HepG2 (cell line): ENCODE measurements around the gene ATP7B. TPM values are rescaled to one million over a fixed set of nuclear protein-coding genes. Genes with fewer than 3 reads are reported as not detected.

ENCODE experiments used
- ATAC-seq: fragments of 200-7000 bp; cut with Tn5 transposase; 3 replicates; pipeline ENCODE4 v1.9.1; 2020; ENCODE audit warnings: mild to moderate bottlenecking, moderate library complexity
- BruUV-seq: library from RNA; stranded (reverse); fragments of 400-500 nt; replicated peaks from 2 replicates; lab custom pipeline; 2021; lab: Mats Ljungman, UMichigan
- CTCF ChIA-PET: fragments of 300-600 bp; formaldehyde crosslinking; extraction: SDS; loops from one replicate; lab custom pipeline; 2021; ENCODE audit warnings: low total read pairs, inconsistent platforms, low intra/inter-chr PET ratio; lab: Yijun Ruan, JAX
- POLR2A ChIA-PET: fragments of 350-600 bp; sonication (Branson Sonifier 250); formaldehyde crosslinking; loops from one replicate; lab custom pipeline; 2020; ENCODE audit warnings: antibody characterized with exemption, inconsistent platforms; lab: Yijun Ruan, JAX
- DNase-seq: peaks from one replicate; pipeline ENCODE4 v3.0.0-alpha.2; 2015; ENCODE audit warnings: low spot score
- FAIRE-seq: peaks from 3 replicates; lab custom pipeline; 2011; peaks lifted over from hg19 to GRCh38; lab: Jason Lieb, UNC
- H2AFZ ChIP-seq: one replicate; pipeline ENCODE4 v1.6.1; 2011; ENCODE audit warnings: low read length, inconsistent platforms
- H3K27ac ChIP-seq: fragments of 300-600 bp; 3 replicates; pipeline ENCODE4 v1.8.0; 2011; ENCODE audit warnings: mixed run types, mild to moderate bottlenecking, mixed read lengths, low read length, inconsistent platforms; ENCODE audit not compliant: insufficient read depth; ENCODE audit errors: extremely low read length
- H3K27me3 ChIP-seq, 2 experiments: fragments of 200-600 bp in 1 of 2; 2 replicates in 1 of 2; 3 replicates in 1 of 2; pipeline versions ENCODE4 v1.6.0 to v1.8.0; 2011; ENCODE audit warnings: low read length in 2 of 2, mild to moderate bottlenecking in 2 of 2, moderate library complexity in 2 of 2, inconsistent platforms in 1 of 2; ENCODE audit not compliant: insufficient read depth in 2 of 2, control insufficient read depth in 1 of 2
- H3K36me3 ChIP-seq, 2 experiments: fragments of 200-600 bp in 1 of 2; replicated peaks in 1 of 2; 2 replicates in 1 of 2; 3 replicates in 1 of 2; pipeline versions ENCODE4 v1.5.1 to v1.8.0; 2011; ENCODE audit warnings: low read length in 2 of 2, inconsistent platforms in 1 of 2; ENCODE audit not compliant: insufficient read depth in 2 of 2, control insufficient read depth in 1 of 2
- H3K4me1 ChIP-seq: 2 replicates; pipeline ENCODE4 v1.5.1; 2012; ENCODE audit warnings: low read length, inconsistent platforms; ENCODE audit not compliant: insufficient read depth
- H3K4me2 ChIP-seq: 2 replicates; pipeline ENCODE4 v1.6.0; 2011; ENCODE audit warnings: low read depth, low read length, inconsistent platforms
- H3K4me3 ChIP-seq, 3 experiments: fragments of 200-600 bp in 1 of 3; sonication (generic), shearing (Covaris generic) in 1 of 3; replicated peaks in 1 of 3; 2 replicates each; pipeline ENCODE4 v1.5.1; 2011 to 2016; ENCODE audit warnings: low read length in 3 of 3, inconsistent platforms in 2 of 3, low read depth in 2 of 3, mild to moderate bottlenecking in 2 of 3, control low read depth in 1 of 3, mixed read lengths in 1 of 3; ENCODE audit not compliant: insufficient read depth in 1 of 3
- H3K79me2 ChIP-seq: one replicate; pipeline ENCODE4 v1.6.1; 2011; ENCODE audit warnings: low read length, inconsistent platforms; ENCODE audit not compliant: insufficient read depth
- H3K9ac ChIP-seq: 2 replicates; pipeline ENCODE4 v1.6.0; 2011; ENCODE audit warnings: mild to moderate bottlenecking, low read depth, low read length, inconsistent platforms; ENCODE audit not compliant: insufficient read depth
- H3K9me3 ChIP-seq: 2 replicates; pipeline ENCODE4 v1.5.1; 2012; ENCODE audit warnings: mild to moderate bottlenecking, low read length
- H4K20me1 ChIP-seq: 2 replicates; pipeline ENCODE4 v1.6.0; 2011; ENCODE audit warnings: inconsistent platforms, mild to moderate bottlenecking, low read length, moderate library complexity; ENCODE audit not compliant: insufficient read depth
- DNMT1 ChIP-seq: sonication (generic); formaldehyde crosslinking; IDR thresholded peaks from 2 replicates; pipeline ENCODE4 v1.5.1; 2020; ENCODE audit warnings: mild to moderate bottlenecking, missing genetic modification reagents
- GATA4 ChIP-seq: sonication (generic); IDR thresholded peaks from 2 replicates; pipeline ENCODE4 v1.6.1; 2016; ENCODE audit warnings: antibody characterized with exemption, low read depth, borderline replicate concordance
- HOMEZ ChIP-seq: IDR thresholded peaks from 2 replicates; pipeline ENCODE4 v1.6.1; 2016; ENCODE audit warnings: low read depth
- NAIF1 ChIP-seq: sonication (generic); formaldehyde crosslinking; IDR thresholded peaks from 2 replicates; pipeline ENCODE4 v1.5.0; 2020; ENCODE audit warnings: mild to moderate bottlenecking, missing genetic modification reagents, borderline replicate concordance
- NONO ChIP-seq, 2 experiments: fragments of 450-650 bp in 1 of 2; sonication (generic) in 1 of 2; formaldehyde crosslinking in 1 of 2; IDR thresholded peaks in 1 of 2; conservative IDR thresholded peaks in 1 of 2; 2 replicates each; pipeline versions ENCODE4 v1.6.1 to v1.8.0; 2017 to 2022; ENCODE audit warnings: mild to moderate bottlenecking in 1 of 2, missing genetic modification reagents in 1 of 2, moderate library complexity in 1 of 2
- NR2F1 ChIP-seq, 2 experiments: fragments of 450-650 bp in 1 of 2; formaldehyde crosslinking in 1 of 2; IDR thresholded peaks; 2 replicates each; pipeline versions ENCODE4 v1.5.0 to v1.6.1; 2016 to 2020; ENCODE audit warnings: mild to moderate bottlenecking in 1 of 2, missing compliant biosample characterization in 1 of 2, missing genetic modification reagents in 1 of 2, moderate library complexity in 1 of 2
- SP5 ChIP-seq: IDR thresholded peaks from 2 replicates; pipeline ENCODE4 v1.6.1; 2016; ENCODE audit warnings: low read depth, borderline replicate concordance
- ZBTB7B ChIP-seq: sonication (generic); formaldehyde crosslinking; IDR thresholded peaks from 2 replicates; pipeline ENCODE4 v1.4.0; 2020; ENCODE audit warnings: missing genetic modification reagents
- ZGPAT ChIP-seq: IDR thresholded peaks from 2 replicates; pipeline ENCODE4 v1.6.1; 2016; ENCODE audit warnings: mild to moderate bottlenecking
- ZNF264 ChIP-seq: sonication (generic); formaldehyde crosslinking; IDR thresholded peaks from 2 replicates; pipeline ENCODE4 v1.4.0; 2020; ENCODE audit warnings: missing genetic modification reagents
- ZNF382 ChIP-seq: sonication (generic); formaldehyde crosslinking; IDR thresholded peaks from 2 replicates; pipeline ENCODE4 v1.5.0; 2020; ENCODE audit warnings: missing genetic modification reagents, mild to moderate bottlenecking, borderline replicate concordance
- ZNF557 ChIP-seq: sonication (generic); formaldehyde crosslinking; IDR thresholded peaks from 2 replicates; pipeline ENCODE4 v1.4.0; 2020; ENCODE audit warnings: missing genetic modification reagents
- ZSCAN30 ChIP-seq: sonication (generic); formaldehyde crosslinking; IDR thresholded peaks from 2 replicates; pipeline ENCODE4 v1.5.0; 2020; ENCODE audit warnings: mild to moderate bottlenecking, missing genetic modification reagents
- WGBS: methylation state at CpG from one replicate; pipeline ENCODE4 v1.1.6; 2017; ENCODE audit warnings: low lambda C conversion rate; 5-methylcytosine and 5-hydroxymethylcytosine counted together
- in situ Hi-C: cut with HindIII; loops from 2 replicates; pipeline ENCODE4 v1.10.0; 2017; ENCODE audit warnings: low pct_unique_long_range_greater_than_20kb; ENCODE audit not compliant: extremely low pct_ligation_motif_present
- intact Hi-C: fragments of 100-400 bp; cut with micrococcal nuclease; formaldehyde crosslinking; loops from one replicate; pipeline ENCODE4 v1.10.0; 2022; ENCODE audit not compliant: unreplicated experiment
- polyA plus RNA-seq, 8 experiments: library from polyadenylated mRNA; depleted of rRNA in 3 of 8; stranded (reverse) in 7 of 8; unstranded in 1 of 8; fragments of >200 nt; fragmentation: Illumina TruSeq in 4 of 8; extraction: Trizol in 4 of 8; gene quantifications; 2 replicates each; pipeline versions ENCODE4 v1.2.1 to v1.2.3, GENCODE V29; 2011 to 2016; ENCODE audit warnings: low read depth in 4 of 8, missing spikeins in 1 of 8, mixed read lengths in 1 of 8; ENCODE audit not compliant: insufficient read depth in 1 of 8
- total RNA-seq, 5 experiments: library from RNA; depleted of rRNA; stranded (reverse); fragments of >200 nt; fragmentation: Illumina TruSeq; extraction: Trizol; gene quantifications; 2 replicates each; pipeline ENCODE4 v1.2.3, GENCODE V29; 2016; ENCODE audit warnings: low read depth in 1 of 5
- TF ChIP-seq, protein P1 (sequence below): sonication (generic); formaldehyde crosslinking; IDR thresholded peaks from 2 replicates; pipeline ENCODE4 v1.8.0; 2022; ENCODE audit warnings: low read depth, missing genetic modification reagents
- TF ChIP-seq, protein P2 (sequence below): sonication (generic); formaldehyde crosslinking; IDR thresholded peaks from 2 replicates; pipeline ENCODE4 v1.5.1; 2020; ENCODE audit warnings: missing genetic modification reagents, mild to moderate bottlenecking, borderline replicate concordance

The ATP7B gene
- total and polyA plus RNA-seq, 2 of the 13 experiments (the other 11 are each of a cell fraction or from before 2014, with no cell fraction given) = 31.8 to 57.4 TPM

DNA sequence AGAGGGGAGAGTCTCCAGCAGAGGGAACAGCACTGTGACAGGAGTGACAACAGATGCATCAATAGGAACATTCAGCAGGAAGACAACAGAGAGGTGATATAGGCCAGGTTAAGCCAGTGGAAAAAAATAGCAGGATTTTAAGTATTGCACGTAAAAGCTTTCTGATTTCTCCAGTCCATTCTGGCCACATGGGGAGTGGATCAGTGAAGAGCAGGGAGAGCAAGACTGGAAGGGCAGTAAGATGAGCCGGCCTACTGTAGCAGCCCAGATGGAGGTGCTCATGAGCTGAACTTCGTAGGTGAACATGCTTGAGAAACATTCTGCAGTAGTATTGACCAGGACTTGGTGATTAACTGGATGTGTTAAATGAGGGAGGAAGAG is 15.0 kb upstream of the ATP7B start (continued):
- TF ChIP-seq NAIF1 (no peak), SP5 (CRISPR knock-in tag) (no peak), ZSCAN30 (no peak)
- TF ChIP-seq, protein P1, sequence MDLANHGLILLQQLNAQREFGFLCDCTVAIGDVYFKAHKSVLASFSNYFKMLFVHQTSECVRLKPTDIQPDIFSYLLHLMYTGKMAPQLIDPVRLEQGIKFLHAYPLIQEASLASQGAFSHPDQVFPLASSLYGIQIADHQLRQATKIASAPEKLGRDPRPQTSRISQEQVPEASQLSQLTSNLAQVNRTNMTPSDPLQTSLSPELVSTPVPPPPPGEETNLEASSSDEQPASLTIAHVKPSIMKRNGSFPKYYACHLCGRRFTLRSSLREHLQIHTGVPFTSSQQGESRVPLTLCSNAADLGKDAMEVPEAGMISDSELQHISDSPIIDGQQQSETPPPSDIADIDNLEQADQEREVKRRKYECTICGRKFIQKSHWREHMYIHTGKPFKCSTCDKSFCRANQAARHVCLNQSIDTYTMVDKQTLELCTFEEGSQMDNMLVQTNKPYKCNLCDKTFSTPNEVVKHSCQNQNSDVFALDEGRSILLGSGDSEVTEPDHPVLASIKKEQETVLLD = no peak

- peak overlapping the region; percentile 84 for H3K27ac ChIP-seq
- intact Hi-C loops (loop anchor here (1.0 to 5.0 kb wide), 5 partner anchors 13 to 102 kb away; partner anchors contain the start of gene ALG11), in situ Hi-C loops (no loop called here)
- H3K36me3 ChIP-seq = peaks cover 4 to 34% of the 10 kb centered on the region in 2 experiments
- 22% methylated on average over 8 of the region's 8 CpGs for WGBS
- ChIA-PET CTCF (interaction anchor here (1.0 to 2.1 kb wide), 5 partner anchors 25 to 103 kb away, joined by 3 to 9 read pairs (median 3); partner anchors contain the start of gene NEK5), POLR2A (interaction anchor here (0.7 to 2.4 kb wide), 10 partner anchors 9 to 134 kb away, joined by 3 to 16 read pairs (median 4); partner anchors contain the start of genes ALG11, ATP7B, NEK3 and NEK5)
- ATAC-seq (peak; percentile 96), FAIRE-seq (peak; percentile 98), DNase-seq (peak; percentile 96)
- BruUV-seq = no TSS peak
- H2AFZ ChIP-seq = no peak overlapping the region
- H3K4me1 ChIP-seq = peaks cover 40% of the 10 kb centered on the region
- H3K4me2 ChIP-seq = peak overlapping the region; percentile 73
- H3K79me2 ChIP-seq = peaks cover 13% of the 10 kb centered on the region
- no peaks in the 10 kb centered on the region for H3K27me3 ChIP-seq
- H3K4me3 ChIP-seq = peak overlapping the region in 1 of 3 experiments; percentile 50; a peak in 2 of 6 replicates
- peak overlapping the region; percentile 55 for H3K9ac ChIP-seq
- H3K9me3 ChIP-seq = no peaks in the 10 kb centered on the region
- 0 out of 2 replicates have a peak, but pooled peaks cover 5% of the 10 kb centered on the region for H4K20me1 ChIP-seq
- TF ChIP-seq ZNF382 (CRISPR knock-in tag) (no peak), HOMEZ (no peak), NR2F1 (CRISPR knock-in tag; IDR thresholded peaks at IDR 0.05) (peak; percentile 84 to 94), ZNF557 (CRISPR knock-in tag) (0 out of 2 replicates have a peak, but pooled peaks have one; percentile 35), GATA4 (peak; percentile 79; the same call in 1 of the 2 replicates), NONO (IDR thresholded peaks at IDR 0.05) (no peak), NONO (CRISPR knock-in tag; conservative IDR thresholded peaks at IDR 0.05) (peak; percentile 70), ZNF264 (peak; percentile 67; the same call in 1 of the 2 replicates), ZGPAT (CRISPR knock-in tag) (peak; percentile 79), ZBTB7B (CRISPR knock-in tag) (peak; percentile 62; the same call in 1 of the 2 replicates), DNMT1 (peak; percentile 66; the same call in 1 of the 2 replicates)
- TF ChIP-seq, protein P2, sequence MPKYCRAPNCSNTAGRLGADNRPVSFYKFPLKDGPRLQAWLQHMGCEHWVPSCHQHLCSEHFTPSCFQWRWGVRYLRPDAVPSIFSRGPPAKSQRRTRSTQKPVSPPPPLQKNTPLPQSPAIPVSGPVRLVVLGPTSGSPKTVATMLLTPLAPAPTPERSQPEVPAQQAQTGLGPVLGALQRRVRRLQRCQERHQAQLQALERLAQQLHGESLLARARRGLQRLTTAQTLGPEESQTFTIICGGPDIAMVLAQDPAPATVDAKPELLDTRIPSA (CRISPR knock-in tag) = no peak
Observed at GRCh38 chr13:52025475-52026245, 14.4 kb upstream of the ATP7B start.
